ENCODE measurements around the gene EHD4.
A peak's percentile ranks its signal among the peaks of the same experiment; 100 is the strongest.

The EHD4 gene

DNA sequence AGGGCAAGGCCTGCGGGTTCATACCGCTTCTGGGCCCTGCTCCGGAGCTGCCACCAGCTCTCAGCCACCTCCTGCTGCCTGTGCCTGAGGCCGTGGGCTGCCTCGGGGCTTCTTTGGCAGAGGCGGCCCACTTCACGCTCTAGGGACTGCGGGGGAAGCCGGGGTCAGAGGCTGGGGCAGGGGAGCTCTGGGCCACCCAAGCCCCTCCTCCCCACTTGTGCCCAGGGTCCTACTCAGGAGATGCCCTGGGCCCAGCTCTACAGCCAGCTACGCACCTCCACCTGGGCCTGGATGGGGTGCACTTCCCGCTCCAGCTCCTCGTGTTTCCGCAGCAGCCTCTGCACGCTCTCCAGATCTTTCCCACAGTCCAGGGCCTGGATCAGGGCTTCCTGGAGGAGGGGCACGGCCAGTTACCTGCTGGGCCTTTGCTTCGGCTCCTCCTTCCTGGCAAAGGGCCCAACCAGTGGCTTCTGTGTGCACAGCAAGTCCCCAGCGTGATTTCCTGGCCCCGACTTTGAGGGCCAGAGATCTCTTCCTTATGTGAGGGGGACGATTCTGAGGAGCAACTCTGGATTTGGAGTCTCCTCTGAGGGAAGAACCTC lies 109.7 kb downstream of the EHD4 start:
- DNase-seq = no peak

DNA sequence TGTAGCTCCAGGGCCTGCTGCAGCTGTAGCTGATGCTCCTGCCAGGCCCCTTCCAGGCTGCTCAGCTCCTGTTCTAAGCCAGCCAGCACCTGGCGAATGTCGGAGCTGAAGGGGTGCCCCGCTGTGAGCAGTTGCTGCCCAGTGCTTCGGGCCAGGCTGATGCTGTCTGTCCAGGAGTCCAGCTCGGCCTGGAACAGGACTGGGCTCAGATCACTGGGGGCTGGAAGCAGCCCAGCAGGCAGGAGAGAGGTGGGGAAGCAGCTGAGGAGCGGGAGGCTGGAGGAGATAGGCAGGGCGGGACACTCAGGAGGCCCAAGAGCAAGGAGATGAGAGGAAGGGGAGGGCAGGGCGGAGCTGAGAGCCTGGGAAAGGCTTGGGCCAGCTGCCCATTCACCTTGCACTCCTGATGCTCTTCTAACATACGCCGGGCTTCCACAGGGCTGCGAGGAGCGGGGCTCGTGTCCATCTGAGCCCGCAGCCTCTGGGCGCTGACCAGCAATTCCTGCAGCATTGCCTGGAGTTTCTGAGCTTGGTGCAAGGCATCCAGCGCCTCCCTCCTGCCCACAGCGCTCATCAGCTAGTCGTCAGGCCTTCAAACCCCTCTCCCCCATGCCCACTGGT lies 110.5 kb downstream of the EHD4 start:
- DNase-seq = no peak

DNA sequence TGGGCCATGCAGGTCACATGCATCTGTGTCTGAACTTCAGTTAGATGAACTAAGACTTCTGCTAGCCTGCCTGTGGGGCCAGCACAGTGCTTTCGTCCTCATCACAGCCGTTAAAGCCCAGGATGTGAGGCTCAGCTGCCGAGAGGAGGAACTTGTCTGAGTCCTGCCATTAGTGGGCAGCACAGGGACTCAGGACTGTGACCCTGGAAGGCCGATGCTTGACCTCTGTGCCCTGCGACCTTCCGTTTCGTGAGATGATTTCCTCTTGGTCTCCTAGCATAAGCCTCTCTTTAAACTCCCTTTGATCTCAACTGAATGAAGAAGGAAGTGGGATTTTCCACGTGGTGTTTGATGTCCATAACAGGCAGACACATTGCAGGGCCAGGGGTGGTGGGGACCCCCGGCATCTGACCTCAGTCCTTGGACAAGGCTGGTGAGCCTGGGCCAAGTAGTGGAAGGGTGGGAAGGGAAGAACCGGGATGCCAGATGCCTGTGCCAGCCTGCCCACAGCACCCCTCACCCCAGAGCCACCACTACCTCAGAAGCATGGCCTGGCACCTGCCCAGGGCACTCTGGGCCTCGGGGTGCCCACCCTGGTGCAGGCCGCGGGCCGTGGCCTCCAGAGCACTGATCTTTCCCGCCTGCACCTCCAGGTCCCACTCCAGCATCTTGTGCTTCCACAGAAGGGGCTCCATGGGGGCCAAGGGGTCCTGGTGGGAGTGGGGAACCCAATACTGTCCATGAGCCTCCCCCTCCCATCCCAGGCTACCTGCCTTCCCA lies 112.1 kb downstream of the EHD4 start:
- no peak for DNase-seq

DNA sequence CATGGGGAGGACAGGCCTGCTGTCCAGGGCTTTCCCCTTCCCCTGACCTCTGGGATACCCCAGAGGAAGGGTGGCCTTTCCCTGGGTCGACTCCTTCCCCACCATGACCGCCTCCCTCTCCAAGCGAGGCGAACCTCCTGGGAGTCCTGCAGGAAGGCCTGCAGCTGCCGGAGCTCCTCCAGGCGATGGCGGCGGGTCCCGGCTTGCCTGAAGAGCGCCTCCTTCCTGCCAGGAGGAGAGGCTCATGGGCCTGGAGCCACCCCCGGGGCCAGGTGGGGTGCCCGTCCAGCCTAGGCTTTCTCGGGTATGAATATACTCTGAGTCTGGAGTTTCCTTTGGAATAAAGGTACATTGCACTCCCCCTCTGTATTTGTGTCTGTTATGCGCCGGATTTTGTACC lies 113.6 kb downstream of the EHD4 start:
- no peak for DNase-seq

DNA sequence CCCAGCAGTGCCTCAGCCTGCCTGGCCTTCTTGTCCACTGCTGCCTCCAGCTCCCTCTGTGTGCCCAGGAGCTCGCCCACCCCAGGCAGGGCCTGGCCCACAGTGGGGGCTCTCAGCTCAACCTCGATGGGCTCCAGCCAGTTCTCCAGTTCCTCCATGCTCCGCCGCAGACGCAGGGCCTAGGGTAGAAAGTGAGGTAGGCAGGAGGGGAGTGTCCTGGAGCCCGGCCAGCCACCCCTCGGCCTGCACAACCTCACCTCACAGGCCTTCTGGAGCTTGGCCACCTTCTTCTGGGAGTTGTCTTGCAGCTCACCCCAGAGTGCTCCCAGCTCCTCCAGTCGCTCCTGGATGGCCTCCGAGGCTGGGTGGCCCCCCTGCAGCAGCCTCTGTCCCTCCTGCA lies 115.0 kb downstream of the EHD4 start:
- no peak for DNase-seq

- no peak for DNase-seq
Measured at GRCh38 chr15:41856716-41857115, 115.6 kb downstream of the EHD4 start.

DNA sequence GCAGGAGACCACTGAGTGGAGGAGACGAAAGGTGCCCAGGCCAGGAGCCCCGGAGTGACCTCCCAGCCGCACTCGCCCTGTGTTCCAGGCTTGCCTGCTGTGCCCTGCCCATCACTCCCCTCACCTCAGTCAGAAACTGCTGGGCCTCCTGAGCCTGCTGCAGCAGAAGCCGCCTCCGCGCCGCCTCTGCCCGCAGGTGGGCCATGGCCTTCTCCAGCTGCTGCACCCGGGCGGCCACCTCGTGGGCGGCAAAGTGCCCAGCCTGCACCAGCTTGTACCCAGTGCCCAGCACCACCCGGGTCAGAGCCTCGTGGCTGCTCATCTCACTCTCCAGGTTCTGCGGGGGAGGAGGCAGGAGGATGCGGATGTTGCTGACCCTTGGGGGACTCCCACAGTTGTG lies 116.1 kb downstream of the EHD4 start:
- DNase-seq = no peak

GRCh38 chr15:41855261-41855961 lies 116.9 kb downstream of the EHD4 start:
- DNase-seq = no peak

GRCh38 chr15:41854443-41854842 lies 117.9 kb downstream of the EHD4 start:
- no peak for DNase-seq

GRCh38 chr15:41853831-41854230 lies 118.5 kb downstream of the EHD4 start:
- peak in 3 of 58 donors; percentile 8 to 19 (median 17) for DNase-seq

DNA sequence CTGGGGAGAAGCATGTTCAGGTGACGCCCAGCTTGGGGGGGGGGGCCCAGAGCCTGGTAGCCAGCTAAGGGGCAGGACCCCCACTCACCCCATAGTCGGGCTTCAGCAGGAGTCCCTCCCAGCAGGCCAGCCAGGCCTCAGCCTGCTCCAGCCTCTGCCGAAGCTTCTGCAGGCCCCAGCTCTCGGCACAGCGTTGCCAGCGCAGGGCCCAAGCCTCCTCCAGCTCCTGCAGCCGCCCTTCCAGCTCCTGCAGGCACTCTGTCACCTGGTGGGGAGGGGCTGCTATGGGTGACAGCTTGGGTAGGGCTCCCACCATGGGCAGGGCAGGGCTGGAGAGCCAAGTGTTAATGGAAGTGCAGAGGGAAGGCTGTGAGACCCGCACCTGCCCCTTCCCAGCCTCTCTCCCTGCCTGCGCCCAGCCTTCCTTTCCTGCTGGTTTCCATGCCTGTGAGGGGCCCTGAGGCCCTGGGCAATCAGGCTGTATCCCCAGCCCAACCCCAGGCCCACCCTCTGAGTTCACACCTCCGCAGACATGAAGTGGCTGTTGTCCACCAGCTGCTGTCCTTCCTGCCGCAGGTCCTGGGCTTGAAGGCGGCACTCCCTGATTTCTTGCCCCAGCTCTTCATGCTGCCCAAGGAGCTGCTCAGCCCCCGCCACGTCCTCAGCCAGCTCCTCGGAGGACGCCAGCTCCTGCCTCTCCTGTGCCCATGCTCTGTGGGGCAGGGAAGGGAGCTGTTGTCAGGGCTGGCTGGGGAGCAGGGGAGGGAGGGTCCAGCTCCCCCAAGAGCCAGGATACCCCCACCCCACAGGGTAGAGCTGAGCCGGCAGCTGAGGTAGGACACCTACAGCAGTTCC lies 119.4 kb downstream of the EHD4 start:
- DNase-seq = no peak

- no peak for DNase-seq
Measured at GRCh38 chr15:41851755-41852370, 120.5 kb downstream of the EHD4 start.

- no peak for DNase-seq
Measured at GRCh38 chr15:41851167-41851523, 121.2 kb downstream of the EHD4 start.

- no peak for DNase-seq
Measured at GRCh38 chr15:41850482-41851166, 121.7 kb downstream of the EHD4 start.

DNA sequence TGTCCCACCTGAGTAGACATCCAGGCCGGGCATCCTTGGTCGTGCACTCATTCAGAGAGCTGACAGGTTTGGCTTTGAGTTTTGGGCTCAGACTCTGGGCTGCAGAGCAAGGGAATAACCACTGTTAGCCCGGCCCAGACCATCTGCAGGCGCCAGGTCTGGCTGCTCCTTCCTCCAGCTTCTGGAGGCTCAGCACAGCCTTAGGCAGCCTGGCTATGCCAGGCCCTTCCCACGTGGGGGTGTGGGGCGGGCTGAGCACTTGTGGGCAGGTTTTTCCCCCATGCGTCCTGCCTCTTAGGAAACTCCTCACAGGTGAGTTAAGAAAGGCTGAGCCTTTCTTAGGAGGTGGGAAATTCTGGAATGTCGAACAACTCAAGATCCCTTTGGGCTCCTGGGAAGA lies 122.5 kb downstream of the EHD4 start:
- no peak for DNase-seq

GRCh38 chr15:41849204-41849603 lies 123.2 kb downstream of the EHD4 start:
- no peak for DNase-seq

DNA sequence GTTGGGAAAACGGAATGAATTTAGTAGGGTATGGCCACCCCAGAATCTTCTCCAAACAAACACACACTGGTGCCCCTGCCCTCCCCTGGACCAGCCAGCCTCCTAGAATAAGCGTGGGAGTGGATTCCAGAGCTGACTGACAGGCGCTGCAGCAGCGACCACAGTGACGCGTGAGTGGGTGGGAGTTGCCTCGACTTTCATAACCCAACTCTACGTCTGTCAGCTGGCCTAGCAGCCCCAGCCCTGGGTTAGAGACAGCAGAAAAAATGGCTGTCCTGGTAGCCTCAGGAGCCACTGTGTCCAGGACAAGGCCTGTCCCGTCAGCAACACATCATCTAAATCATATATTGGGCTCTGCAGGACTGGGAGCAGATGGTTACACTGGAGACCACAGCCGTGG lies 123.7 kb downstream of the EHD4 start:
- DNase-seq = no peak

GRCh38 chr15:41847981-41848380 lies 124.4 kb downstream of the EHD4 start:
- DNase-seq = no peak

DNA sequence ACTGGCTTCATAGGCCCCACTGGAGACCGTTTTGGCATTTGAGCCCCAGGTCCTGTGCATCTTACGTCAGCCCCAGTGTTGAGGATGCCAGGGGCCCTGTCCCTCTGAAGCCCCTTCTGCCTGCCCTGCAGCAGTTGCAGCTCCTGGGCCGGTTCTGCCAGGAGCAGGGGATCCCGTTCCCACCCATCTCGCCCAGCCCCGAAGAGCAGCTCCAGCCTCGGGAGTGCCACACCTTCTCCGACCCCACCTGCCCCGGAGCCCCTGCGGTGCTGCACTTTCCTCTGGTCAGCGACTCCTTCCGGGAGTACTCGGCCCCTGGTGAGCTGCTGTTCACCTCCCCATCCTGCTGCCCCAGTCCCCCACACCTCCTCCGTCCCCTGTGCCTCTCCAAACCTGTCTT lies 125.2 kb downstream of the EHD4 start:
- no peak for DNase-seq
